NCI-H2107 (cell line): Measurements from ENCODE around the gene EHMT1.
"Not testable (repeated sequence)": the region's sequence is repeated elsewhere in the genome, so short reads cannot be mapped to it uniquely, and the experiment has no call there.

ENCODE experiments used
- DNase-seq: peaks from one replicate; lab custom pipeline; 2025; lab: John Stamatoyannopoulos, UW

EHMT1 gene

DNA sequence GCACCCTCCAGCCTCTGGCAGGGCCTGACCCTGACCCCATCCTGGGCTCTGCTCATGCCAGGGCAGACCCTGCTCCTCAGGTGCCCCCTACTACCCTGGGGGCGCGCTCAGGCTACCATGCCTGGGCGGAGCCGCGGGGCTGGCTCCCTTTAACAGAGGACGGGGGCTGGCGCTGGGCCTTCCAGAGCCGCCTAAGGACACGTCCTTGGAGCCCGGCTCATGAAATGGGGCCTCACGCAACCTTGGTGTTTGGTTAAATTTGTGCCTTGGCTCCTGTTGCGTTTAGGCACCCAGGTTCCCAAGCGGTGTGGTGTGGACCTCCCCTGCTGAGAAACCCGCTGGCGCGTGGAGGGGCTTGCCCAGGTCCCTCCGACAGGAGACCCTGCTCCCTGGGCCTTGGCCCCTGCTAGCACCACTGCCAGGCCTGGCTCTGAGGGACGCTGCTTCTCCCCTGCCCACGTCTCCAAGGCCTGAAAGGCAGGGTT is 3.4 kb upstream of the EHMT1 start:
- DNase-seq: no peak

DNA sequence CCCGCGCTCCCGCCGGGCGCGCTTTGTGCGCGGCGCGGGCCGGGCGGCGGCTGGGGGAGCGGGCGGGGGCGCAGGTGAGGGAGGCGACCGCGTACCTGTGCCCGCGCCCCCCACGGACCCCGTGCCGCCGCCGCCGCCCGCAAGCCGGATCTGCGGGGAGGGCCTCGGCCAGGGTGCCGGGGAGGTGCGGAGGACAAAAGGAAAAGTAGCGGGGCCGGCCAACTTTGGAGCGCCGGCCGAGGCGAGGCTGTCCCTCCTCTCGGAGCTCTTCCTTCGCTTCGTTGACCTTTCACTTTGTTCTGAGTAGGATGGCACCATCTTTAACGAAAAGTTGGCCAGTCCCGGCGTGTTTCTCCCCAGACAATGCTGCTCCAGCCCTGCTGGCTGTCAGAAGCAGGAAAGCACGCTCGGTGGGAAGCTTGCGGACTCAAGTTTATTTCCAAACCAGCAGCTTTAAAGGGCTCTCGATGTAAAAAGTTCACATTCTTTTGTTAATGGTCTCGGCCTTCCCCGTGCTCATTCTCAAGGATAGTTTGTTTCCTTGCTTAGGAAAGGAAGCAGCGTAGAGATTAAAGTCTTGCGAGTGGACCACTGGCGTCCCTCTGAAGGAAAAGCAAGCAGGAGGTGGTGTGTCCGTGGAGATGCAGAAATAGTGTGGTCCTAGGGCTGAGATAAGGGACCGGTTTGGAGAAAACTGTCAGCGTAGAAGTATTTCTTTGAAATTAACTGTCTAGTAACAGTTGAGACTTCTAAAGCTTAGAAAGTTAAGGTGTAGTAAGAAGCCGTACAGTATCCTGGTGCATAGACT is 639 bp downstream of the EHMT1 start:
- no peak for DNase-seq

DNA sequence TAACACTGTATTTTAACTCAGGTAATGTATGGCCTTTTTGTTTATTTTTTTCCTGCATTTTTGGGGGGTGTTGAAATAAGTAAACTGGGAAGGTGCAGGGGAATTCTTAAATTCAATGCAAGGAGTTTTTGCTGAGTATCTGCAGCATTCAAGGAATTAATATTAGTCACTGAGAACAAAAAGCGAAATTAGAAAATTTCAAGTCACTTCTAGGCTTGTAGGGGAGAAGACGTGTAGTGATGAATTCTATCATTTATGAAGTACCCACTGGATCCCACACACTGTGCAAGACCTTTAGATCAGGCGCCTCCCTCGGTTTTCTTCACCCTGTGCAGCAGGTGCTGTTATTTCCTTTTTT is 1.2 kb downstream of the EHMT1 start:
- no peak for DNase-seq

DNA sequence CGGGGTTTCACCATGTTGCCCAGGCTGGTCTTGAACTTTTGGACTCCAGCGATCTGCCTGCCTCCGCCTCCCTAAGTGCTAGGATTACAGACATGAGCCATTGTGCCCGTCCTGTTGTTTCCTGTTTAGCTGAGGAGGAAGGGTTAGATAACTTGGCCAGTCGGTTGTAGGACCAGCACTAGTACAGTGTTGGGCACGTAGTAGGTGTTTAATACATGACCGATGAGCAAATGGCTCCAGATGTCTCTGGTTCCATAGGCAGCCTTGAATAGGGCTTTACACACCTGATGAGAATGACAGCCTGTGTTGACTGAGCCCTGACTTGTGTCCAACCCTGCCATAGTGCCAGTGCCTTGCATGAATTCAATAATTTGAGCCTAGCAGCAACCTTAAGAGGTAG is 1.8 kb downstream of the EHMT1 start:
- DNase-seq: no peak

DNA sequence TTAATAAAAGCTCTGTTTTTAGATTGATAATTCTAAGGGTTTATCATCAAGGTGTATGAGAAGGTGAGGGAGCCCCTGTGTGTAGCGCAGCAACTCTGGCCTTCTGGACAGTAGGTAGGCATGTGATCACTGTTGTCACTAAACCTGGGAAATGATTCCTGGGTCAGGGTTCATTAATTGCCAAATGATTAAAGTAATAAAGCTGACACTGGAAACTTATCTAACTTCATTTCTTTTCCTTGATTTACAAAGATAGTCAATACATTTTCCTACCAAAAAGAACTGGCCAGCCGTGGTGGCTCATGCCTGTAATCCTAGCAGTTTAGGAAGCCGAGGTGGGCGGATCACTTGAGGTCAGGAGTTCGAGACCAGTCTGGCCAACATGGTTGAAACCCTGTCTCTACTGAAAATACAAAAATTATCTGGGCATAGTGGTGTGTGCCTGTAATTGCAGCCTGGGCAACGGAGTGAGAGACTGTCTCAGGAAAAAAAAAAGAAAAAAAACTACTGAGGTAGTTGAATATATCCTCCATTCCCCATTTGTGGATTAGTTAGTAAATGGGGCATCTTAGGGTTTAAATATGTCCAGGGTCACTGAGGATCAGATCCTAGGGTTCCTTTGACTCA is 2.4 kb downstream of the EHMT1 start:
- no peak for DNase-seq

DNA sequence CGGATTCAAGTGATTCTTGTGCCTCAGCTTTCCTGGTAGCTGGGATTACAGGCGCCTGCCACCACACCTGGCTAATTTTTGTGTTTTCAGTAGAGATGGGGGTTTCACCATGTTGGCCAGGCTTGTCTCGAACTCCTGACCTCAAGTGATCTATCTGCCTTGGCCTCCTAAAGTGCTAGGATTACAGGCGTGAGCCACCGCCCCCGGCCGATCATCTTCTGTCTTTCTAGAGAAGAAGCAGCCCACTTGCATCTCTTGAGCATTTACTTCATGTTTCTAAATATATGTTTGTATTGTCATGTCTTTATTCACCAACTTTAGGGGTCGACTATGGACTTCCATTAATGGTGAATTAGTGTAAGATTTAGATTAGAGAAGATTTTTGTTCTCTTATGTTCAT is 3.4 kb downstream of the EHMT1 start:
- DNase-seq: not testable (repeated sequence)

DNA sequence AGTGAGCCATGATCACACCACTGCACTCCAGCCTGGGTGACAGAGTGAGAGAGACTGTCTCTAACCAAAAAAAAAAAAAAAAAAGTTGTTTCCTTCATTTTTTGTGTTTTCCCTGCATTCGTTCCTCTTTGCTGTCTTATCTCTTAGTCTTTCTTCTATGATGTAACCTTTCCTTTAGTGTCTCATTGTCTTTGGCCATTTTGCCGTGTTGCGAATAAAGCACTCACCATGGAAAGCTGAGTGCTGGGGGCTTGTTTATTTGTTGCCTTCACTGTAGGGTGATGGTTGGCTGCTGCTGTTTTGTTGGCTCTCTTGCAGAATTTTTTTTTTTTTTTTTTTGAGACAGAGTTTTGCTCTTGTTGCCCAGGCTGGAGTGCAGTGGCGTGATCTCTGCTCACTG is 7.7 kb downstream of the EHMT1 start:
- DNase-seq: no peak

DNA sequence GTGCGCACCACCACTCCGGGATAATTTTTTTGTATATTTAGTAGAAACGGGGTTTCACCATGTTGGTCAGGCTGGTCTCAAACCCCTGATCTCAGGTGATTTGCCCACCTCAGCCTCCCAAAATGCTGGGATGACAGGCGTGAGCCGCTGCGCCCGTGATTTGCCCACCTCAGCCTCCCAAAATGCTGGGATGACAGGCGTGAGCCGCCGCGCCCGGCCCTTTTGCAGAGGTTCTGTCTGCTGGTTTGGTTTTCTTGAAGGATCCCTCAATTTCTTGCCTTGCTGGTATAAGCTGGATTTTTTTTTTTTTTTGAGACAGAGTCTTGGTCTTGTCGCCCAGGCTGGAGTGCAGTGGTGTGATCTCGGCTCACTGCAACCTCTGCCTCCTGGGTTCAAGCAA is 8.6 kb downstream of the EHMT1 start:
- DNase-seq: not testable (repeated sequence)

DNA sequence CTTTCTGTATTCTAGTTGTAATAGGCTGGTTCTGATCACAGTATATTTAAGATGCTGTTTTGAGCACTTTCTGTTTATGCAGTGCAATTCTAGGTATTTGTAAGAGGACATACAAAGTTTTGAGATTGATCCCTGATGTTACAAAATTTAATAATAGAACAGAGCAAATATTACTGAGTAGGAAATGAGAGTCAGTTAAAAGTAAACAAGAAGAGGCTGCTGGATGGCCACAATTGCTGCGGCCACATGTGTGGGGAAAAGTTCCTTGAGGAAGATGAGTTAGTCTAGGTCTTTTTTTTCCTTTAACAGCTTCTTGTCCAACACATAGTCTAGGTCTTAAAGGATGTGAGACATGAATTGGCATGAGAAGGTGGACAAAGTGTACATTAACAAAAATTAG is 11.3 kb downstream of the EHMT1 start:
- DNase-seq: no peak

DNA sequence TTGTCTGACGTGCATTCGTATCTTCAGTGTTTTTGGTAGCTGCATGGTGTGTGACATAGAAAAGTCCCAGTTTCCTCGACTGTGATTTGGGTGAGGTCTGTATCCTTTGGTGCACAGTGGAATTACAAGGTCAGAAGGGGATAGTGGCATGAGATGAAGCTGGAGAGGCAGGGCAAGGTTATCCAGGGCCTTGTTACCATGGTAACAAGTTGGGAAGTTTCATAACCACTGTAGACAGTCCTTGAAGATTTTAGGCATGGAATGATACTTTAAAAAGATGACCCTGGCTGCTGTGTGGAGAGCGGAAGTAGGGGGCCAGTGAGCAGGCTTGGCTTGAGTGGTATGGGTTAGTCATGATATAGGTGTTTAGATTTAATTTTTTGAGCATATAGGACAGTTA is 11.9 kb downstream of the EHMT1 start:
- no peak for DNase-seq

DNA sequence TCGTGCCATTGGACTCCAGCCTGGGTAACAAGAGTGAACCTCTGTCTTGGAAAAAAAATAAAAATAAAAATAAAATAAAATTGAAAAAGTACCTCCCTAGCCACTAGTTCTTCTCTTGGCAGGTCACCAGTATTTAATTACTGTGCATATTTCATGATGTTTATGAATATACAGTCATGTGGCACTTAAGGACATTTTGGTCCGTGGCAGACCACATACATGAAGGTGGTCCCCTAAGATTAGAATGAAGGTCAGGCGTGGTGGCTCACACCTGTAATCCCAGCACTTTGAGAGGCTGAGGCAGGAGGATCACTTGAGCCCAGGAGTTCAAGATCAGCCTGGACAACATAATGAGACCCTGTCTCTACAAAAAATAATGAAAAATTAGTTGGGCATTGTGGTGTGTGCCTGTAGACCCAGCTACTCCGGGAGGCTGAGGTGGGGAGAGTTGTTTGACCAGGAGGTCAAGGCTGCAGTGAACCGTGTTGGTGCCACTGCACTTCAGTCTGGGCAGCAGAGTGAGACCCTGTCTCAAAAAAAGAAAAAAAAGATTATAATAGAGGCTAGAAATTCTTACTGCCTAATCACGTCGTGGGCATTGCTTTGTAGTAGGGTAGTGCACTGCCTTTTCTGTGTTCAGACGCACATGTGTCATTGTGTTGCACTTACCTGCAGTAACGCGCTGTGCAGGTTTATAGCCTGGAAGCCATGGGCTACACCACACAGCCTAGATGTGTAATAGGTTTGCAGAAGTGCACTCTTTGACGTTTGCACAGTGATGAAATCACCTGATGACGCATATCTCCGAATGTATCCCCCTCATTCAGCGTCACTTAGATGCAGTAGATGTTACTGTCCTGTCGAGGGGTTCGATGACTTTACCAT is 12.8 kb downstream of the EHMT1 start:
- DNase-seq: no peak

DNA sequence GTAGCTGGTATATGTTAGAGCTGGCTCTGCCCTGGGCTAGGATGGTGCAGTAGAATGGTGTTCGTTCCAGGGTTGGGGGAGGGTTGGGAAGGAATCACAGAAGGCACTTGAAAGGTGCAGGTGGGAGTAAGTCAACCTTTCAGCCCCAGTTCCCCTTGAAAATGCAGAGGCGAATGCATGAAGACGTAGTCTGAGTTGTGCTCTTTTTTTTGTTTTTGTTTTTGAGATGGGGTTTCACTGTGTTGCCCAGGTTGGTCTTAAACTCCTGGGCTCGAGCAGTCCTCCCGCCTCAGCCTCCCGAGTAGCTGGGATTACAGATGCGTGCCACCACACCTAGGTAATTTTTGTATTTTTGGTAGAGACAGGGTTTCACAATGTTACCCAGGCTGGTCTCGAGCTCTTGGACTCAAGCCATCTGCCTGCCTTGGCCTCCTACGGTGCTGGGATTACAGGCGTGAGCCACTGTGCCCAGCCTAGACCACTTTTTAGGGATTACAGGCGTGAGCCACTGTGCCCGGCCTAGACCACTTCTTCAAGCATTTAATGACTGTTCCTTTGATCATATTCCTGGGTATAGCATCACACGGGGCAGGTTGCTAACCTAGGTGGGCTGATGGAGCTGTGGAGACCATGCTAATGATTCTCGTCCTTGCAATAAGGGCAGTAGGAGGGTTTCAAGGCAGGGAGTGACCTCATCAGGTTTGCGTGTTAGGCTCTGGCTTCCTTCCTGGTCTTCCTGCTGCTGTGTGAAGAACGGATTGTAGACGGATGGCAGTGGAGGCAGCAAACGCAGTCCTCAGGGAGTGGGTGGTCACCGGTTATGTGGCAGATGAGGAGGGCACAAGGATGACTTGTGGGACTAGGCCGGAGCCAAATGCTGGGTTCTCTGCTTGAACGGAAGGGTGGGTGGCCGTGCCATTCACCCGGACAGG is 13.7 kb downstream of the EHMT1 start:
- DNase-seq: no peak

DNA sequence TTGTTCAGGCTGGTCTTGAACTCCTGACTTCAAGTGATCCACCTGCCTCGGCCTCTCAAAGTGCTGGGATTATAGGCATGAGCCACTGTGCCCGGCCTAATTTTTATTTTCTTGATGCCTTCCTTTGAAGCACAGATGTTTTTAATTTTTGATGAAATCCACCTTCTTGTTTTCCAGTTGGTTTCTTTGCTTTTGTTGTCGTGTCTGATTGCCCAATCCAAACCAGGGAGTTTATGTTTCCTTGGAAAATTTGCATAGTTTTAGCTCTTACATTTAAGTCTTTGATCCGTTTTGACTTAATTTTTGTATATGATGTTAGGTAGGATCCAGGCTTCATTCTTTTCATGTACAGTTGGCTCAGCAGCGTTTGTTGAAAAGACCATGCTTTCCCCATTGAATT is 15.2 kb downstream of the EHMT1 start:
- no peak for DNase-seq

DNA sequence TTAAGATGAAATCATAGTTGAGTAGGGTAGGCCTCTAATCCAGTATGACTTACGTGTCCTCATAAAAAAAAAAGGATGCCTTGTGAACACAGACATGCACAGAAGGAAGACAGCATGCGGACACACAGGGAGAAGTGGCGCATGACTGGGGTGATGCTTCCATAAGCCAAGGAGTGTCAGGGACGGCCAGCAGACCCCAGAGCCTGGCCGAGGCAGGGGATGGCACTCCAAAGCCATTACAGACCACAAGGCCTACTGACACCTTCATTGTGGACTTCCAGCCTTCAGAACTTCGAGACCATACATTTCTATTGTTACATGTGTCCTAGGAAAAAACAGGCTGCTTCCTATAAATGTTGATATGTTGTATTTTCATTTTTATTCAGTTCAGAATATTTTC is 19.9 kb downstream of the EHMT1 start:
- DNase-seq: no peak

DNA sequence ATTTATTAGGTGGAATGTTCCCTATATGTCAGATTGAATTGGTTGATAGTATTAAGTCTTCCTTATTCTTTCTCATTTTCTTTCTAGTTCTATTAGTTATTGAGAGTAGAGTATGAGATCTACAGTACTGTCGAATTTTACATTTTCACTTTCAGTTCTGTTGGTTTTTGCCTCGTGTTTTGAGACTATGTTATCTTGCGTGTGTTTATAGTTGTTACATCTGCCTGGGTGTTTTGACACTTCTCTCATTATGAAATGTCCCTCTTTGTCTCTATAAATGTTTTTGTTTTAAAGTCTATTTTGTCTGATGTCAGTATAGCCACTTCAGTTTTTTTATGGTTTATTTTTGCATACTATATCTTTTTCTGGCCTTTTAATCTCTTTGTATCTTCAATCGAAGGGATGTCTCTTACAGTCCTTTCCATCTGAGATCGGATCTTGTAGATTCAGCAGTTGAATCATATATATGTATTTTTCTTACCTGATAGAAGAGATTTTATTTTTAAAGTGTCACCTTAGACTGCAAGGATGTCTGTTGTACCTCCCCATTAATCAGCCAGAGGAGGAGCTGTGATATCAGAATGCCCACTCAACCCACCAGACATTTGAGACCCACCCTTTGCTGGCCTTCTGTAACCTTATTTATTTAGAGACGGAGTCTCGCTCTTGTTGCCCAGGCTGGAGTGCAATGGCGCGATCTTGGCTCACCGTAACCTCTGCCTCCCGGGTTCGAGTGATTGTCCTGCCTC is 20.7 kb downstream of the EHMT1 start:
- DNase-seq: no peak

DNA sequence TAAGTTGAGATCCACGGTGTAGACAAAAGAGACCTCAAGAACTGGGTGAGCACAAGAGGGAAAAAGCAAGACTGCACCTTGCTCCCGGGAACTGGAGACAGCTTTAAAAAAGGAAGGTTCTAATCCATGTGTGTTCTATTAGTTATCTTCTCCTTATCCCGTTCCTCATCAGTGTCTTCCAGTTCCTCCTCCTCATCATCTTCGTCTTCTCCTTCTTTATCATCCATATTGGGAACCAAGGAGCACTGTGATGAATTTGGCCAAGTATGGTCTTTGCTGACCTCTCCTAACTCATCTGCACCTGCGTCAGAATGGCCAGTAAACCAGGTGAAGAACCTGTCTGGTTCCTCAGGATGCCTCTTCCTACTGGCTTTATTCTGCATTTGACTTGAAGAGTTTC is 22.1 kb downstream of the EHMT1 start:
- DNase-seq: no peak

DNA sequence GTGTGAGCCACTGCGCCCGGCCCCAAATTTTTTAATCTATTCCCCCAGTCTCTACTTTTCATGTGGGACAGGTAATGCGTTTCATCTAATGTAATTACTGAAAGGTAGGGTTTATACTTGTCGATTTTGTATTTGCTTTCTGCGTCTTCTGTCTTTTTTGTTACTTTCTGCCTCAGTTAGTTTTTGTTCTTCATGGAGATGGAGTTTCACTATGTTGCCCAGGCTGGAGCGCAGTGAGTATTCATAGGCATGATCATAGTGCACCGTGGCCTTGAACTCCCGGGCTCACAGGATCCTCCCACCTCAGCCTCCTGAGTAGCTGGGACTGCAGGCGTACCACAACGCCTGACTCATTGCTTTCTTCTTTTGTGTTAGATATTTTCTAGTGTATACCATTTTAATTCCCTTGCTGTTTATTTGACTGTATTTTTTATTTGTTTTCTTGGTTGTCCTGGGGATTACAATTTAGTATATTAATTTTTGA is 23.4 kb downstream of the EHMT1 start:
- no peak for DNase-seq

DNA sequence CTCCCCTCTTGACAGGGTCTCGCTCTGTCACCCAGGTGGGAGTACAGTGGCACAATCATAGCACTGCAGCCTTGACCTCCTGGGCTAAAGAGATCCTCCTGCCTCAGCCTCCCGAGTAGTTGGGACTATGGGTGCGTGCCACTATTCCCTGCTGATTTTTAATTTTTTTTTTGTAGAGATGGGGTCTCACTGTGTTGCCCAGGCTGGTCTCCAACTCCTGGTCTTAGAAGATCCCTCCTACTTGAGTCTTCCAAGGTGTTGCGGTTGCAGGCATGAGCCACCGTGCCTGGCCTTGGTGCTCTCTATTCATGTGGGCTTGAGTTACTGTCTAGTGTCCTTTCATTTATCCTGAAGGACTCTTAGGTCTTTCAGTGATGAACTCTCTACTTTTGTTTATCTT is 24.1 kb downstream of the EHMT1 start:
- DNase-seq: no peak

DNA sequence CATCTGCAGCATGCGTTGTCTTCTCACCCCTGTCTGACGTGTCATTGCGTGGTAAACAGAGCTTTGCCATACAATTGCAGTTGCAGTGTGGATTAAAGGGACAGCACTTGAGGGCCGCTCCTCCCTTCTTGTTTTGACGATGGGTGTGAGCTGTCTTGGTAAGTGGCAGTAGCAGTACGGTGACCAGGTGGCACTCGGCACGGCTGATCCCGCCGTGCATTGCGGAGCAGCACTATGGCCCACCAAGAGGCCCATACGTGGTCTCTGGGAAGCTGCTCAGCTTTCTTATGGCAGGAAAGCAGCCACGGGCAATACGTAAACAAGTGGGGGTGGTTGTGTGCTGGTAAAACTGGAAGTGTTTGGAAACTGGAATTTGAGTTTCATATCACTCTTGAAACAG is 25.1 kb downstream of the EHMT1 start:
- no peak for DNase-seq

DNA sequence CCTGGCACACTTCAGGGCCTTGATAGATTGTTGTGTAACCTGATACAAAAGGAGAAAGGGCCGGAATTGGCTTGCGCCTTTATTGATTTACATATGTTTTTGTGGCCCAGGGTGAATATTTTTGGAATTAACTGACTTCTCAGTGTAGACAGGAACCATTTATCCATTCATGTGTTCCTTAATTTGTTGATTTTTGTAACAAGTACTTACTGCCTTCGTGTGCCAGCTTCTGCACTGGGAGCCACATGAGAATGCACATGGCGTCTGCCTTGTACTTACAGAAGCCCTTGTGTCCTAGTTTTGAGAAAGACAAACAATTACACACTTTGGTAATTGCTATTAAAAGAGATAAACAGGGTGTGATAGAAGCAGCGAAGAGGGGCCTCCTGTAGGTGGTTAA is 26.4 kb downstream of the EHMT1 start:
- DNase-seq: no peak

DNA sequence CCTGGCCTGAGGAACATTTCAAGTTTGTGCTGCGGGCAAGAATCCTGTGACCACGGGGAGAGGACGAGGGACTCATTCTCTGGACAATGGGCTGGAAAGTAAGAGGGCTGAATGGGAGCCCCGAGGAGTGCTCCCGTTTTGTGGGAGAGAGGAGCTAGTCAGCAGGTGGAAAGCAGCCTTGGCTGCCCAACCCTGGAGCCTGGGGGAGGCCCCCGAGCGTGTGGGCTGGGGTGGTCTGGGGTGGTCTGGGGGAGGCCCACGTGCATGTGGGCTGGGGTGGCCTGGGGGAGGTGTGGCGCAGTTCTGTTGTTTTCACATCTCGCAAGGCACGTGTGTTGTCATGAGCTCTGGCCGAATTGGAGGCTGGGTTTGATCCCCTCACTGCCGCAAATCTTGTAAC is 27.5 kb downstream of the EHMT1 start:
- DNase-seq: no peak
